HEK293 (cell line): ENCODE measurements around the gene PRR36.

Experiments used
- TCF7L2 ChIP-seq: IDR thresholded peaks from 2 replicates; pipeline ENCODE4 v1.6.1; 2011; ENCODE audit warnings: low read depth, mild to moderate bottlenecking, inconsistent platforms, low read length, moderate library complexity, borderline replicate concordance
- ZNF837 ChIP-seq: fragments of 450-650 bp; formaldehyde crosslinking; IDR thresholded peaks from 2 replicates; pipeline ENCODE4 v1.5.1; 2016; ENCODE audit warnings: missing biosample characterization, missing genetic modification characterization
- TF ChIP-seq, protein P1 (sequence below): fragments of 450-650 bp; formaldehyde crosslinking; IDR thresholded peaks from 2 replicates; pipeline ENCODE4 v1.5.1; 2017; ENCODE audit warnings: missing biosample characterization, missing genetic modification characterization
- TF ChIP-seq, protein P2 (sequence below): fragments of 450-650 bp; formaldehyde crosslinking; IDR thresholded peaks from 2 replicates; pipeline ENCODE4 v1.5.1; 2016; ENCODE audit warnings: missing biosample characterization, missing genetic modification characterization

DNA sequence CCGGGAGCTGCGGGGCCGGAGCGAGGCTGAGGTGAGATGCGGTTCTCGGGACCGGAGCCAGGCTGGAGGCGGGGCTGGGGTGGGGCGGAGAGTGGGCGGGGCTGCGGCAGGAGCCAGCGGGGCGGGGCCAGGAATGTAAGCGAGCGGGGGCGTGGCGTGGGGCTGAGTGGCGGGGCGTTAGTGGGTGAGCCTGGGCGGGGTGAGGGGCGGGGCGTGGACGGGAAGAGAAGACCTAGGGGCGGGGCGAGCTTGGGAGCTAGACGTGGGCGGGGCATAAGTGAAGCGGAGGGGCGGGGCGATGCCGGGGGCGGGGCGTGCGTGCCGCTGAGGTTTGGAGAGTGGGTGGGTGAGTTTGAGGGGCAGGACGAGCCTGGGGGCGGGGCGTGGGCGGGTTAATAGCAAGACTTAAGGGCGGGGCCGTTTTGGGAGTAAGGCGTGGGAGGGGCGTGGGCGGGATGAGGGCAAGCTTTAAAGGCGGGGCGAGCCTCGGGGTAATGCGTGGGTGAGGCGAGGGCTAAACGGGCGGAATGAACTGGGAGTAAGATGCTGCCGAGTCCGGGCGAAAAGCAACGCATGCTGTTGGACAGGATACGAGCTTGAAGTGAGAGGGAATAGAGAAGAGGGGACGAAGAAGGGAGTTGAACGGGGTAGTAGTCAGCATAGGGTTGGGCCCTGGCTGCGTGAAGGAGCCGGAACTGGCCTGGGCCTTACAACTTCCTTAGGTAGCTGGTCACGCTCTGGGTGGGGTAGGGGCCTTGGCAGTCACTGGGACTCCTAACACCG is 46.5 kb upstream of the PRR36 start:
- TF ChIP-seq, protein P1, sequence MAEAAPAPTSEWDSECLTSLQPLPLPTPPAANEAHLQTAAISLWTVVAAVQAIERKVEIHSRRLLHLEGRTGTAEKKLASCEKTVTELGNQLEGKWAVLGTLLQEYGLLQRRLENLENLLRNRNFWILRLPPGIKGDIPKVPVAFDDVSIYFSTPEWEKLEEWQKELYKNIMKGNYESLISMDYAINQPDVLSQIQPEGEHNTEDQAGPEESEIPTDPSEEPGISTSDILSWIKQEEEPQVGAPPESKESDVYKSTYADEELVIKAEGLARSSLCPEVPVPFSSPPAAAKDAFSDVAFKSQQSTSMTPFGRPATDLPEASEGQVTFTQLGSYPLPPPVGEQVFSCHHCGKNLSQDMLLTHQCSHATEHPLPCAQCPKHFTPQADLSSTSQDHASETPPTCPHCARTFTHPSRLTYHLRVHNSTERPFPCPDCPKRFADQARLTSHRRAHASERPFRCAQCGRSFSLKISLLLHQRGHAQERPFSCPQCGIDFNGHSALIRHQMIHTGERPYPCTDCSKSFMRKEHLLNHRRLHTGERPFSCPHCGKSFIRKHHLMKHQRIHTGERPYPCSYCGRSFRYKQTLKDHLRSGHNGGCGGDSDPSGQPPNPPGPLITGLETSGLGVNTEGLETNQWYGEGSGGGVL: no peak
- TF ChIP-seq TCF7L2 (no peak), ZNF837 (tag by site-specific recombination) (no peak)
- TF ChIP-seq, protein P2, sequence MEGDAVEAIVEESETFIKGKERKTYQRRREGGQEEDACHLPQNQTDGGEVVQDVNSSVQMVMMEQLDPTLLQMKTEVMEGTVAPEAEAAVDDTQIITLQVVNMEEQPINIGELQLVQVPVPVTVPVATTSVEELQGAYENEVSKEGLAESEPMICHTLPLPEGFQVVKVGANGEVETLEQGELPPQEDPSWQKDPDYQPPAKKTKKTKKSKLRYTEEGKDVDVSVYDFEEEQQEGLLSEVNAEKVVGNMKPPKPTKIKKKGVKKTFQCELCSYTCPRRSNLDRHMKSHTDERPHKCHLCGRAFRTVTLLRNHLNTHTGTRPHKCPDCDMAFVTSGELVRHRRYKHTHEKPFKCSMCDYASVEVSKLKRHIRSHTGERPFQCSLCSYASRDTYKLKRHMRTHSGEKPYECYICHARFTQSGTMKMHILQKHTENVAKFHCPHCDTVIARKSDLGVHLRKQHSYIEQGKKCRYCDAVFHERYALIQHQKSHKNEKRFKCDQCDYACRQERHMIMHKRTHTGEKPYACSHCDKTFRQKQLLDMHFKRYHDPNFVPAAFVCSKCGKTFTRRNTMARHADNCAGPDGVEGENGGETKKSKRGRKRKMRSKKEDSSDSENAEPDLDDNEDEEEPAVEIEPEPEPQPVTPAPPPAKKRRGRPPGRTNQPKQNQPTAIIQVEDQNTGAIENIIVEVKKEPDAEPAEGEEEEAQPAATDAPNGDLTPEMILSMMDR (tag by site-specific recombination): no peak
